ENCODE data around the gene OR11H6.
"Not testable (repeated sequence)": the region's sequence is repeated elsewhere in the genome, so short reads cannot be mapped to it uniquely, and the experiment has no call there.

OR11H6 gene

GRCh38 chr14:20223410-20223809 lies at the start of gene OR11H6:
OR11H6 (plus strand) TSS chr14:20223710; CDS start chr14:20223710, 0 bp downstream.
- Histone ChIP-seq H3K4me1 (ENCODE audit: insufficient read depth, low read length) (no peaks in the 10 kb centered on the region), H3K9me3 (ENCODE audit: low read length) (no peaks in the 10 kb centered on the region), H3K36me3 (ENCODE audit: insufficient read depth, low read length) (no peaks in the 10 kb centered on the region), H3K27ac (ENCODE audit: low read depth, low read length) (no peak within 1 kb of the TSS), H3K27me3 (ENCODE audit: control insufficient read depth in 1 of 2, insufficient read depth in 2 of 2, low read length in 2 of 2) (no peaks in the 10 kb centered on the region), H3K4me3 (ENCODE audit: low read depth in 1 of 2, low read length in 2 of 2) (no peak within 1 kb of the TSS), H3K9ac (ENCODE audit: low read length) (no peak within 1 kb of the TSS)

- H3K36me3 ChIP-seq (ENCODE audit: insufficient read depth, low read length); H3K4me3 ChIP-seq (ENCODE audit: low read depth in 1 of 2, low read length in 2 of 2); H3K27me3 ChIP-seq (ENCODE audit: control insufficient read depth in 1 of 2, insufficient read depth in 2 of 2, low read length in 2 of 2); H3K27ac ChIP-seq (ENCODE audit: low read depth, low read length); H3K9me3 ChIP-seq (ENCODE audit: low read length); H3K9ac ChIP-seq (ENCODE audit: low read length); H3K4me1 ChIP-seq (ENCODE audit: insufficient read depth, low read length): not testable (repeated sequence)
Measured at GRCh38 chr14:20174205-20174604, 49.3 kb upstream of the OR11H6 start.

GRCh38 chr14:20176330-20176729 lies 47.2 kb upstream of the OR11H6 start:
- Histone ChIP-seq H3K9me3 (ENCODE audit: low read length) (no peaks in the 10 kb centered on the region), H3K27me3 (ENCODE audit: control insufficient read depth in 1 of 2, insufficient read depth in 2 of 2, low read length in 2 of 2) (no peaks in the 10 kb centered on the region), H3K36me3 (ENCODE audit: insufficient read depth, low read length) (no peaks in the 10 kb centered on the region), H3K4me3 (ENCODE audit: low read depth in 1 of 2, low read length in 2 of 2) (no peak overlapping the region), H3K9ac (ENCODE audit: low read length) (no peak overlapping the region), H3K4me1 (ENCODE audit: insufficient read depth, low read length) (no peaks in the 10 kb centered on the region), H3K27ac (ENCODE audit: low read depth, low read length) (no peak overlapping the region)

GRCh38 chr14:20177433-20177974 lies 46.0 kb upstream of the OR11H6 start:
- Histone ChIP-seq H3K27me3 (ENCODE audit: control insufficient read depth in 1 of 2, insufficient read depth in 2 of 2, low read length in 2 of 2) (no peaks in the 10 kb centered on the region), H3K27ac (ENCODE audit: low read depth, low read length) (no peak overlapping the region), H3K9me3 (ENCODE audit: low read length) (no peaks in the 10 kb centered on the region), H3K4me3 (ENCODE audit: low read depth in 1 of 2, low read length in 2 of 2) (no peak overlapping the region), H3K4me1 (ENCODE audit: insufficient read depth, low read length) (no peaks in the 10 kb centered on the region), H3K36me3 (ENCODE audit: insufficient read depth, low read length) (no peaks in the 10 kb centered on the region), H3K9ac (ENCODE audit: low read length) (no peak overlapping the region)

- Histone ChIP-seq H3K9me3 (ENCODE audit: low read length) (no peaks in the 10 kb centered on the region), H3K4me1 (ENCODE audit: insufficient read depth, low read length) (no peaks in the 10 kb centered on the region), H3K27me3 (ENCODE audit: control insufficient read depth in 1 of 2, insufficient read depth in 2 of 2, low read length in 2 of 2) (no peaks in the 10 kb centered on the region), H3K4me3 (ENCODE audit: low read depth in 1 of 2, low read length in 2 of 2) (no peak overlapping the region), H3K9ac (ENCODE audit: low read length) (no peak overlapping the region), H3K36me3 (ENCODE audit: insufficient read depth, low read length) (no peaks in the 10 kb centered on the region), H3K27ac (ENCODE audit: low read depth, low read length) (no peak overlapping the region)
Measured at GRCh38 chr14:20179218-20179617, 44.3 kb upstream of the OR11H6 start.

GRCh38 chr14:20179880-20180279 lies 43.6 kb upstream of the OR11H6 start:
- no peak overlapping the region for H3K4me3 ChIP-seq (ENCODE audit: low read depth in 1 of 2, low read length in 2 of 2)
- H3K27me3 ChIP-seq (ENCODE audit: control insufficient read depth in 1 of 2, insufficient read depth in 2 of 2, low read length in 2 of 2): no peaks in the 10 kb centered on the region
- no peak overlapping the region for H3K9ac ChIP-seq (ENCODE audit: low read length)
- H3K27ac ChIP-seq (ENCODE audit: low read depth, low read length): no peak overlapping the region
- no peaks in the 10 kb centered on the region for H3K9me3 ChIP-seq (ENCODE audit: low read length)
- H3K36me3 ChIP-seq (ENCODE audit: insufficient read depth, low read length): no peaks in the 10 kb centered on the region
- no peaks in the 10 kb centered on the region for H3K4me1 ChIP-seq (ENCODE audit: insufficient read depth, low read length)

GRCh38 chr14:20180486-20180885 lies 43.0 kb upstream of the OR11H6 start:
- Histone ChIP-seq H3K36me3 (ENCODE audit: insufficient read depth, low read length) (no peaks in the 10 kb centered on the region), H3K4me1 (ENCODE audit: insufficient read depth, low read length) (no peaks in the 10 kb centered on the region), H3K4me3 (ENCODE audit: low read depth in 1 of 2, low read length in 2 of 2) (no peak overlapping the region), H3K9ac (ENCODE audit: low read length) (no peak overlapping the region), H3K27ac (ENCODE audit: low read depth, low read length) (no peak overlapping the region), H3K27me3 (ENCODE audit: control insufficient read depth in 1 of 2, insufficient read depth in 2 of 2, low read length in 2 of 2) (no peaks in the 10 kb centered on the region), H3K9me3 (ENCODE audit: low read length) (no peaks in the 10 kb centered on the region)

- no peaks in the 10 kb centered on the region for H3K9me3 ChIP-seq (ENCODE audit: low read length)
- no peaks in the 10 kb centered on the region for H3K27me3 ChIP-seq (ENCODE audit: control insufficient read depth in 1 of 2, insufficient read depth in 2 of 2, low read length in 2 of 2)
- H3K4me3 ChIP-seq (ENCODE audit: low read depth in 1 of 2, low read length in 2 of 2): no peak overlapping the region
- H3K36me3 ChIP-seq (ENCODE audit: insufficient read depth, low read length): no peaks in the 10 kb centered on the region
- H3K9ac ChIP-seq (ENCODE audit: low read length): no peak overlapping the region
- H3K4me1 ChIP-seq (ENCODE audit: insufficient read depth, low read length): no peaks in the 10 kb centered on the region
- no peak overlapping the region for H3K27ac ChIP-seq (ENCODE audit: low read depth, low read length)
Measured at GRCh38 chr14:20184181-20184580, 39.3 kb upstream of the OR11H6 start.

- H3K4me3 ChIP-seq (ENCODE audit: low read depth in 1 of 2, low read length in 2 of 2): no peak within 1 kb of the TSS
- no peaks in the 10 kb centered on the region for H3K9me3 ChIP-seq (ENCODE audit: low read length)
- H3K4me1 ChIP-seq (ENCODE audit: insufficient read depth, low read length): no peaks in the 10 kb centered on the region
- no peaks in the 10 kb centered on the region for H3K36me3 ChIP-seq (ENCODE audit: insufficient read depth, low read length)
- H3K9ac ChIP-seq (ENCODE audit: low read length): no peak within 1 kb of the TSS
- H3K27ac ChIP-seq (ENCODE audit: low read depth, low read length): no peak within 1 kb of the TSS
- no peaks in the 10 kb centered on the region for H3K27me3 ChIP-seq (ENCODE audit: control insufficient read depth in 1 of 2, insufficient read depth in 2 of 2, low read length in 2 of 2)
Measured at GRCh38 chr14:20190596-20190995, 32.9 kb upstream of the OR11H6 start, which contains the start of gene OR11G2. OR11G2 (plus strand) TSS chr14:20190896; CDS start chr14:20197438, 6,542 bp downstream.

GRCh38 chr14:20191396-20191795 lies 32.1 kb upstream of the OR11H6 start:
- Histone ChIP-seq H3K4me1 (ENCODE audit: insufficient read depth, low read length) (no peaks in the 10 kb centered on the region), H3K27ac (ENCODE audit: low read depth, low read length) (no peak overlapping the region), H3K4me3 (ENCODE audit: low read depth in 1 of 2, low read length in 2 of 2) (no peak overlapping the region), H3K9me3 (ENCODE audit: low read length) (no peaks in the 10 kb centered on the region), H3K9ac (ENCODE audit: low read length) (no peak overlapping the region), H3K27me3 (ENCODE audit: control insufficient read depth in 1 of 2, insufficient read depth in 2 of 2, low read length in 2 of 2) (no peaks in the 10 kb centered on the region), H3K36me3 (ENCODE audit: insufficient read depth, low read length) (no peaks in the 10 kb centered on the region)

- Histone ChIP-seq H3K27ac (ENCODE audit: low read depth, low read length) (no peak overlapping the region), H3K27me3 (ENCODE audit: control insufficient read depth in 1 of 2, insufficient read depth in 2 of 2, low read length in 2 of 2) (no peaks in the 10 kb centered on the region), H3K4me1 (ENCODE audit: insufficient read depth, low read length) (no peaks in the 10 kb centered on the region), H3K4me3 (ENCODE audit: low read depth in 1 of 2, low read length in 2 of 2) (no peak overlapping the region), H3K9ac (ENCODE audit: low read length) (no peak overlapping the region), H3K36me3 (ENCODE audit: insufficient read depth, low read length) (no peaks in the 10 kb centered on the region), H3K9me3 (ENCODE audit: low read length) (no peaks in the 10 kb centered on the region)
Measured at GRCh38 chr14:20194101-20194500, 29.4 kb upstream of the OR11H6 start.

GRCh38 chr14:20195170-20195569 lies 28.3 kb upstream of the OR11H6 start:
- not testable (repeated sequence) for H3K27ac ChIP-seq (ENCODE audit: low read depth, low read length); H3K36me3 ChIP-seq (ENCODE audit: insufficient read depth, low read length); H3K9me3 ChIP-seq (ENCODE audit: low read length); H3K4me1 ChIP-seq (ENCODE audit: insufficient read depth, low read length); H3K4me3 ChIP-seq (ENCODE audit: low read depth in 1 of 2, low read length in 2 of 2); H3K9ac ChIP-seq (ENCODE audit: low read length); H3K27me3 ChIP-seq (ENCODE audit: control insufficient read depth in 1 of 2, insufficient read depth in 2 of 2, low read length in 2 of 2)
